ENCODE measurements around the gene INPP4A. TPM values are rescaled to one million over a fixed set of nuclear protein-coding genes. Genes with fewer than 3 reads are reported as not detected.

INPP4A gene
- total and polyA plus RNA-seq, 9 of the 15 experiments (the other 6 are each of a cell fraction or from before 2014, with no cell fraction given), result 1.8 to 15.7 (median 8.3) TPM

GRCh38 chr2:98530114-98530513 is 85.5 kb downstream of the INPP4A start:
- H3K4me2 ChIP-seq (ENCODE audit: insufficient read depth, low read length), result no peak overlapping the region
- no TSS peak for BruUV-seq (replicated peaks)
- H3K79me2 ChIP-seq (ENCODE audit: control insufficient read depth, insufficient read depth, low read length), result no peaks in the 10 kb centered on the region
- H3K27me3 ChIP-seq (ENCODE audit: control insufficient read depth in 2 of 2, insufficient read depth in 2 of 2, low read length in 2 of 2), result no peaks in the 10 kb centered on the region
- TF ChIP-seq PRPF4 (IDR thresholded peaks at IDR 0.05; ENCODE audit: insufficient read depth, low read depth, low read length, poor library complexity, severe bottlenecking), result no peak
- TF ChIP-seq CCNT2 (IDR thresholded peaks at IDR 0.05; ENCODE audit: borderline replicate concordance, extremely low read depth, insufficient read length, low read depth, low read length), result no peak
- no peak for TF ChIP-seq SMAD4 (CRISPR knock-in tag; conservative IDR thresholded peaks at IDR 0.05)
- FAIRE-seq, result no peak
- no peak overlapping the region for H3K9ac ChIP-seq (ENCODE audit: insufficient read depth in 1 of 2, low read depth in 2 of 2, low read length in 2 of 2)
- ATAC-seq, result no peak
- H3K9me3 ChIP-seq (replicated peaks; ENCODE audit: control insufficient read depth, insufficient read depth, low read depth, low read length), result no peaks in the 10 kb centered on the region
- no peak overlapping the region for H3K4me3 ChIP-seq
- 46% methylated on average over 1 of the region's 1 CpG for WGBS (ENCODE audit: insufficient coverage, low coverage, missing lambda C conversion rate)
- no peaks in the 10 kb centered on the region for H3K4me1 ChIP-seq (replicated peaks in 1 of 2; ENCODE audit: control insufficient read depth in 2 of 2, insufficient read depth in 2 of 2, low read length in 2 of 2)
- no peaks in the 10 kb centered on the region for H3K36me3 ChIP-seq (ENCODE audit: control insufficient read depth, insufficient read depth, low read length)
- H4K20me1 ChIP-seq (replicated peaks; ENCODE audit: control insufficient read depth, insufficient read depth, low read length), result 0 out of 2 replicates have a peak, but pooled peaks cover 2% of the 10 kb centered on the region
- ChIA-PET POLR2A (no interaction called here), CTCF (ENCODE audit: low intra/inter-chr PET ratio) (no interaction called here)
- no peak for DNase-seq (ENCODE audit: extremely low read depth in 1 of 4, low spot score in 3 of 4)
- no peak overlapping the region for H3K27ac ChIP-seq (ENCODE audit: extremely low read depth, low read depth, low read length)
- H3K9me1 ChIP-seq (ENCODE audit: control insufficient read depth, insufficient read depth, low read length), result no peaks in the 10 kb centered on the region
- intact Hi-C loops (cut with micrococcal nuclease), result no loop called here
- H2AFZ ChIP-seq (ENCODE audit: low read depth, low read length), result no peak overlapping the region
- in situ Hi-C loops (cut with MboI), result no loop called here

GRCh38 chr2:98532756-98533155 is 88.1 kb downstream of the INPP4A start:
- ChIA-PET POLR2A (interaction anchor here (0.7 to 1.8 kb wide), 3 partner anchors 27 to 128 kb away, joined by 3 to 5 read pairs (median 3); no protein-coding TSS in a partner anchor), CTCF (ENCODE audit: low intra/inter-chr PET ratio) (no interaction called here)
- DNase-seq (ENCODE audit: extremely low read depth in 1 of 4, low spot score in 3 of 4) (no peak), ATAC-seq (no peak), FAIRE-seq (no peak)
- no peaks in the 10 kb centered on the region for H3K4me1 ChIP-seq (replicated peaks in 1 of 2; ENCODE audit: control insufficient read depth in 2 of 2, insufficient read depth in 2 of 2, low read length in 2 of 2)
- H4K20me1 ChIP-seq (replicated peaks; ENCODE audit: control insufficient read depth, insufficient read depth, low read length), result 0 out of 2 replicates have a peak, but pooled peaks cover 2% of the 10 kb centered on the region
- H3K27ac ChIP-seq (ENCODE audit: extremely low read depth, low read depth, low read length), result no peak overlapping the region
- no peak overlapping the region for H3K9ac ChIP-seq (ENCODE audit: insufficient read depth in 1 of 2, low read depth in 2 of 2, low read length in 2 of 2)
- H3K4me3 ChIP-seq, result no peak overlapping the region
- 69% methylated on average over 6 of the region's 6 CpGs for WGBS (ENCODE audit: insufficient coverage, low coverage, missing lambda C conversion rate)
- in situ Hi-C loops (cut with MboI) (no loop called here), intact Hi-C loops (cut with micrococcal nuclease) (no loop called here)
- no peaks in the 10 kb centered on the region for H3K27me3 ChIP-seq (ENCODE audit: control insufficient read depth in 2 of 2, insufficient read depth in 2 of 2, low read length in 2 of 2)
- no peaks in the 10 kb centered on the region for H3K36me3 ChIP-seq (ENCODE audit: control insufficient read depth, insufficient read depth, low read length)
- H2AFZ ChIP-seq (ENCODE audit: low read depth, low read length), result no peak overlapping the region
- no peaks in the 10 kb centered on the region for H3K79me2 ChIP-seq (ENCODE audit: control insufficient read depth, insufficient read depth, low read length)
- no peak overlapping the region for H3K4me2 ChIP-seq (ENCODE audit: insufficient read depth, low read length)
- H3K9me3 ChIP-seq (replicated peaks; ENCODE audit: control insufficient read depth, insufficient read depth, low read depth, low read length), result no peaks in the 10 kb centered on the region
- H3K9me1 ChIP-seq (ENCODE audit: control insufficient read depth, insufficient read depth, low read length), result no peaks in the 10 kb centered on the region
- no TSS peak for BruUV-seq (replicated peaks)
- TF ChIP-seq GTF2B (IDR thresholded peaks at IDR 0.05; ENCODE audit: extremely low read depth, insufficient read length) (no peak), ZNF316 (IDR thresholded peaks at IDR 0.05) (no peak), RAD21 (CRISPR knock-in tag; conservative IDR thresholded peaks at IDR 0.05 in 1 of 2, IDR thresholded peaks at IDR 0.05 in 1 of 2) (no peak), MTA1 (IDR thresholded peaks at IDR 0.05; ENCODE audit: borderline replicate concordance) (no peak), ZKSCAN3 (CRISPR knock-in tag; IDR thresholded peaks at IDR 0.05) (no peak), HDAC1 (IDR thresholded peaks at IDR 0.05) (no peak), CREM (IDR thresholded peaks at IDR 0.05; ENCODE audit: low read depth) (no peak), ZNF311 (CRISPR knock-in tag; IDR thresholded peaks at IDR 0.05) (no peak), ZBTB34 (CRISPR knock-in tag; IDR thresholded peaks at IDR 0.05) (no peak), TBP (optimal IDR thresholded peaks at IDR 0.05; ENCODE audit: low read depth, low read length) (no peak)
